ENCODE measurements around the gene SPG11.
A peak's percentile ranks its signal among the peaks of the same experiment; 100 is the strongest.

The SPG11 gene

DNA sequence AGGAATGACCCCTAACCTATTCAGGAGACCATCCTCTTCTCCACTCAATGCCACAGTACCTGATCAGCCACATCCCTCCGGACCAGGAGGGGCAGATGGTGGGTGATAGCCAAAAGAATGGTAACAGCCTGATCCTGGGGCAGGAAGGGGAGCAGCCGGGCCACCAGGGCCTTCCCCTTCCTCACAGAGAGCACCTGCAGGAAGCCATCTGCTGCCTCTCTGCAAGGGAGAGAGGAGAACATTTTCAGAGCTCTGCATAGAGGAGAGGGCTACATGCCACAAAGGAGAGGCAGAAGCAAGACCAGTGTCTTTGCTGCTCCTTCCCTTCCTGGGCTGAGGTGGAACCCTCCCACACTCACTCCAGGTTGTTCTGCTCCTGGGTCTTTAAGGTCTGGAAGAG, 5.5 kb upstream of the SPG11 start:
- WGBS, 2 donors (ENCODE audit: extremely low coverage in 2 of 2, insufficient read length in 2 of 2, insufficient replicate concordance in 1 of 2) = no CpG with 5 or more reads among the region's 2 CpGs
- Histone ChIP-seq H3K4me1 (ENCODE audit: control insufficient read depth in 2 of 2, insufficient read depth in 1 of 2, low read depth in 1 of 2, low read length in 2 of 2) (peaks cover 0 to under 1% of the 10 kb centered on the region in 2 donors), H2AFZ (ENCODE audit: low read length) (no peak overlapping the region), H2BK120ac (ENCODE audit: low read depth, low read length) (no peak overlapping the region), H4K91ac (ENCODE audit: low read depth, low read length, poor library complexity) (no peak overlapping the region), H3K18ac (ENCODE audit: low read length) (no peak overlapping the region), H3K4ac (ENCODE audit: low read length) (no peak overlapping the region), H3K27me3 (ENCODE audit: control insufficient read depth in 3 of 3, insufficient read depth in 3 of 3, low read depth in 1 of 3, low read length in 3 of 3) (peaks cover 0 to 22% (median 0%) of the 10 kb centered on the region in 3 experiments), H3K9me3 (replicated peaks in 1 of 2; ENCODE audit: control insufficient read depth in 2 of 2, insufficient read depth in 1 of 2, low read depth in 1 of 2, low read length in 2 of 2) (peaks cover 0 to 2% of the 10 kb centered on the region in 2 donors), H2BK12ac (ENCODE audit: low read length) (no peak overlapping the region), H3K4me2 (ENCODE audit: insufficient read depth, low read length, poor library complexity, severe bottlenecking) (no peak overlapping the region), H3K9ac (ENCODE audit: low read depth, low read length, poor library complexity) (no peak overlapping the region), H3K4me3 (ENCODE audit: low read length in 2 of 2) (no peak overlapping the region), H4K8ac (ENCODE audit: low read depth, low read length) (no peak overlapping the region), H2AK5ac (ENCODE audit: low read depth, low read length) (no peak overlapping the region), H3K27ac (replicated peaks; ENCODE audit: low read length) (no peak overlapping the region), H3K79me1 (ENCODE audit: low read depth, low read length) (no peaks in the 10 kb centered on the region), H3K36me3 (replicated peaks in 1 of 2; ENCODE audit: control insufficient read depth in 2 of 2, insufficient read depth in 2 of 2, low read length in 2 of 2) (no peaks in the 10 kb centered on the region), H2BK15ac (ENCODE audit: low read length) (no peak overlapping the region), H3K14ac (ENCODE audit: low read length) (no peak overlapping the region), H3K23ac (ENCODE audit: low read depth, low read length, poor library complexity) (no peak overlapping the region), H2BK5ac (ENCODE audit: low read length) (no peak overlapping the region)
- DNase-seq (ENCODE audit: low spot score) = no peak

DNA sequence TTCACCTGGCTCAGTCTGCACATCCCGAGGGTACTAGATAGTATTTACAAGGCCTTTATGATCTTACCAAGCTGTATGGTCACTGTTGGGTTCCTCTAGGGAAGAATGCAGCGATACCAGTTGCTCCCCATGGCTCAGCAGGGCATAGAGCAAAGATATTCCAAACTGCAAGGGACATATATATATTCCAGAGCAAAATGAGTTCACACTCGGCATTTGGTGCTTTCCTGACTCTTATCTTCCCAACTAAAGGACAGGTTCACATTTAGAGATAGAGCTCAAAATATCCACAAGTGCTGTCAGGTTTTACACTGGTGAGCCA, 3.5 kb upstream of the SPG11 start:
- no peak overlapping the region for H2BK15ac ChIP-seq (ENCODE audit: low read length)
- no CpG with 5 or more reads among the region's 3 CpGs for WGBS, 2 donors (ENCODE audit: extremely low coverage in 2 of 2, insufficient read length in 2 of 2, insufficient replicate concordance in 1 of 2)
- H3K23ac ChIP-seq (ENCODE audit: low read depth, low read length, poor library complexity) = no peak overlapping the region
- H3K14ac ChIP-seq (ENCODE audit: low read length) = no peak overlapping the region
- H3K4me1 ChIP-seq (ENCODE audit: control insufficient read depth in 2 of 2, insufficient read depth in 1 of 2, low read depth in 1 of 2, low read length in 2 of 2) = peaks cover 1 to 5% of the 10 kb centered on the region in 2 donors
- no peak overlapping the region for H2BK5ac ChIP-seq (ENCODE audit: low read length)
- H3K36me3 ChIP-seq (replicated peaks in 1 of 2; ENCODE audit: control insufficient read depth in 2 of 2, insufficient read depth in 2 of 2, low read length in 2 of 2) = no peaks in the 10 kb centered on the region
- no peak overlapping the region for H3K18ac ChIP-seq (ENCODE audit: low read length)
- H2BK12ac ChIP-seq (ENCODE audit: low read length) = no peak overlapping the region
- no peak overlapping the region for H2AK5ac ChIP-seq (ENCODE audit: low read depth, low read length)
- peaks cover 0 to 14% (median 0%) of the 10 kb centered on the region in 3 experiments for H3K27me3 ChIP-seq (ENCODE audit: control insufficient read depth in 3 of 3, insufficient read depth in 3 of 3, low read depth in 1 of 3, low read length in 3 of 3)
- no peak overlapping the region for H3K27ac ChIP-seq (replicated peaks; ENCODE audit: low read length)
- H3K9me3 ChIP-seq (replicated peaks in 1 of 2; ENCODE audit: control insufficient read depth in 2 of 2, insufficient read depth in 1 of 2, low read depth in 1 of 2, low read length in 2 of 2) = no peaks in the 10 kb centered on the region
- H3K4ac ChIP-seq (ENCODE audit: low read length) = no peak overlapping the region
- H4K91ac ChIP-seq (ENCODE audit: low read depth, low read length, poor library complexity) = no peak overlapping the region
- H2BK120ac ChIP-seq (ENCODE audit: low read depth, low read length) = no peak overlapping the region
- H3K4me3 ChIP-seq (ENCODE audit: low read length in 2 of 2) = no peak overlapping the region
- peaks cover 2% of the 10 kb centered on the region for H3K79me1 ChIP-seq (ENCODE audit: low read depth, low read length)
- no peak overlapping the region for H2AFZ ChIP-seq (ENCODE audit: low read length)
- DNase-seq (ENCODE audit: low spot score) = no peak
- no peak overlapping the region for H3K9ac ChIP-seq (ENCODE audit: low read depth, low read length, poor library complexity)
- no peak overlapping the region for H4K8ac ChIP-seq (ENCODE audit: low read depth, low read length)
- no peak overlapping the region for H3K4me2 ChIP-seq (ENCODE audit: insufficient read depth, low read length, poor library complexity, severe bottlenecking)

DNA sequence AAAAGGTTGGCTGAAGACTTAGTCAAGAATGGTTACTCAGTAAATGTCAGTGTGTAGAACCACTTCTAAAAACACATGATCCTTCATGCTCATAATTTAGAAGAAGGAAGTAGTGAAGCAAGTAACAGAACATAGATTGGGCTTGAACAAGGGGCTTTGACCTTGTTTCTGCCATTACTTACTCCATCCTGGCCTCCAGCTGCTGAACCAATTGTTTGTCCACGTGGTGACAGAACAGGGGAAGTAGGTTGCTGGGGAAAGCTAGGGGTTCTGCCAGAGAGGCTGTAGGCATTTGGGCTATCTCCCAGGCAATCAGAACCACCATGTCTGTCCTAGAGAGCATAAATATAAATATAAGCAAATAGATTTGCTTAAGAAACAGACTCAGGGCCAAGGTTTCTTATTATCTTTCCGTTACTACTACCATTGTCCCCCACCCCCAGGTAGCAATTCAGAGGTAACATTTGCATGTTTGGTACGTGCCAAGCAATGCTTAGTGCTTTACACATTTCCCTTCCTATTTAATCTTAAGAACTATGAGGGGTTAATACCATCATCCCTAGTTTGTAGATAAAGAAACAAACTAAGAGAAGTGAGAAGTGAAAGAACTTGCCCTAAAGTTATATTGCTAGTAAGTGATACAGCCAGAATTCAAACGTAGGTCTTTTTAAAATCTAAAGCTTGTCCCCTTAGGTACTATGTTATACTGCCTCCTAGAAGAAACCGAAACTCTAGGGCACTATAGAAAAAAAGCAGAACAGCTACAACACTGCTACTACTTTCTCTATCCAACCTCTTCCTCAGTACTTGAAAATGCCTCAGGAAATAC, 3.0 kb upstream of the SPG11 start:
- Histone ChIP-seq H4K91ac (ENCODE audit: low read depth, low read length, poor library complexity) (no peak overlapping the region), H2BK15ac (ENCODE audit: low read length) (no peak overlapping the region), H3K18ac (ENCODE audit: low read length) (no peak overlapping the region), H3K14ac (ENCODE audit: low read length) (no peak overlapping the region), H3K36me3 (replicated peaks in 1 of 2; ENCODE audit: control insufficient read depth in 2 of 2, insufficient read depth in 2 of 2, low read length in 2 of 2) (no peaks in the 10 kb centered on the region), H3K9me3 (replicated peaks in 1 of 2; ENCODE audit: control insufficient read depth in 2 of 2, insufficient read depth in 1 of 2, low read depth in 1 of 2, low read length in 2 of 2) (no peaks in the 10 kb centered on the region), H2BK120ac (ENCODE audit: low read depth, low read length) (no peak overlapping the region), H3K4me3 (ENCODE audit: low read length in 2 of 2) (no peak overlapping the region), H3K4me2 (ENCODE audit: insufficient read depth, low read length, poor library complexity, severe bottlenecking) (no peak overlapping the region), H3K23ac (ENCODE audit: low read depth, low read length, poor library complexity) (no peak overlapping the region), H2AFZ (ENCODE audit: low read length) (peak overlapping the region; percentile 33), H3K79me1 (ENCODE audit: low read depth, low read length) (peaks cover 2% of the 10 kb centered on the region), H3K4me1 (ENCODE audit: control insufficient read depth in 2 of 2, insufficient read depth in 1 of 2, low read depth in 1 of 2, low read length in 2 of 2) (peaks cover 1 to 5% of the 10 kb centered on the region in 2 donors), H2AK5ac (ENCODE audit: low read depth, low read length) (no peak overlapping the region), H4K8ac (ENCODE audit: low read depth, low read length) (no peak overlapping the region), H3K27ac (replicated peaks; ENCODE audit: low read length) (no peak overlapping the region), H2BK5ac (ENCODE audit: low read length) (no peak overlapping the region), H3K9ac (ENCODE audit: low read depth, low read length, poor library complexity) (no peak overlapping the region), H2BK12ac (ENCODE audit: low read length) (no peak overlapping the region), H3K27me3 (ENCODE audit: control insufficient read depth in 3 of 3, insufficient read depth in 3 of 3, low read depth in 1 of 3, low read length in 3 of 3) (peaks cover 0 to 14% (median 0%) of the 10 kb centered on the region in 3 experiments), H3K4ac (ENCODE audit: low read length) (no peak overlapping the region)
- WGBS, 2 donors (ENCODE audit: extremely low coverage in 2 of 2, insufficient read length in 2 of 2, insufficient replicate concordance in 1 of 2) = no CpG with 5 or more reads among the region's 5 CpGs
- no peak for DNase-seq (ENCODE audit: low spot score)

DNA sequence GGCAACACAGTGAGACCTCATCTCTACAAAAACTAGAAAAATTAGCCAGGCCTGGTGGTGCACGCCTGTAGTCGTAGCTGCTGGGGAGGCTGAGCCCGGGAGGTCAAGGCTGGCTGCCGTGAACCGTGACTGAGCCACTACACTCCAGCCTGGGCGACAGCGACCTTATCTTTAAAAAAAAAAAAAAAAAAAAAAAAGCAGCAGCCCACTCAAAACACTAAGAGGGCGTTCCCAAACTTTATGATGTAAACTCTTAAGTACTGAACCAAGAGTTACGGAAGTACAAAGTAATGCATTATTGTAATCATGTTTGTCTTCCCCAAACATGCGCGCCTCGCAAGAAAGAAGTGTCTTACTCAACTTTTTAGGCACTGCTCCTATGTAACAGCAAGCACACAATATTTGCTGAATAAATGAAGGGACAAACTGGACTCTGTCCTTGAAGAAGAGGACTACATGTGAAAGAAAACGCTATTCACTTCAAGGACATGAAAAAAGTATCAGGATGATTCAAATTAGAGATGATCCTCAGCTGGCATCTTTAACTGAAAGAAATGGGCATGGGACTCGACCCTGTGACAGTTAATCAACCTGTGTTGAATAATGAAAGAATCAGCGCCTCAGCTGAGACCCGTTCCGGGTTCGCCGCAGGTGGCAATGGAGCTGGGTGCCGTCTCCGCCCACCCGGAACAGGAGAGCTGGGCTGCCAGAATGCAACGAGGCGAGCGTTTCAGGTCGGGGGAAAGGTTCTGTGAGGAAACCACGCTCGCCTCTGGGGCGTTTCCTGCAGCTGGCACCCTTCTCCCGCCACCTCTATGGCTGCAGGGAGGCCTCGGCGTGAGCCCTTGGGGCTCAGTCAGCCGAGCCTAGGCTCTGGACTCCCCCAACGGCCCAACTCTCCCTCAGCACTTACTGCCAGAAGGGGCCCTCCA, 718 bp downstream of the SPG11 start:
- Histone ChIP-seq H2BK15ac (ENCODE audit: low read length) (no peak overlapping the region), H3K27me3 (ENCODE audit: control insufficient read depth in 3 of 3, insufficient read depth in 3 of 3, low read depth in 1 of 3, low read length in 3 of 3) (peaks cover 0 to 5% (median 0%) of the 10 kb centered on the region in 3 experiments), H4K8ac (ENCODE audit: low read depth, low read length) (peak overlapping the region; percentile 49), H3K18ac (ENCODE audit: low read length) (peak overlapping the region; percentile 94), H4K91ac (ENCODE audit: low read depth, low read length, poor library complexity) (no peak overlapping the region), H3K4me1 (ENCODE audit: control insufficient read depth in 2 of 2, insufficient read depth in 1 of 2, low read depth in 1 of 2, low read length in 2 of 2) (peaks cover 1 to 5% of the 10 kb centered on the region in 2 donors), H3K4ac (ENCODE audit: low read length) (no peak overlapping the region), H3K9me3 (replicated peaks in 1 of 2; ENCODE audit: control insufficient read depth in 2 of 2, insufficient read depth in 1 of 2, low read depth in 1 of 2, low read length in 2 of 2) (no peaks in the 10 kb centered on the region), H3K79me1 (ENCODE audit: low read depth, low read length) (peaks cover 2% of the 10 kb centered on the region), H3K36me3 (replicated peaks in 1 of 2; ENCODE audit: control insufficient read depth in 2 of 2, insufficient read depth in 2 of 2, low read length in 2 of 2) (peaks cover 0 to 26% of the 10 kb centered on the region in 2 donors), H3K27ac (replicated peaks; ENCODE audit: low read length) (peak overlapping the region; percentile 58), H3K9ac (ENCODE audit: low read depth, low read length, poor library complexity) (peak overlapping the region; percentile 94), H2BK120ac (ENCODE audit: low read depth, low read length) (no peak overlapping the region), H3K4me3 (ENCODE audit: low read length in 2 of 2) (peak overlapping the region; percentile 86 to 96), H3K4me2 (ENCODE audit: insufficient read depth, low read length, poor library complexity, severe bottlenecking) (peak overlapping the region; percentile 81), H2BK12ac (ENCODE audit: low read length) (no peak overlapping the region), H3K23ac (ENCODE audit: low read depth, low read length, poor library complexity) (peak overlapping the region; percentile 56), H2AK5ac (ENCODE audit: low read depth, low read length) (no peak overlapping the region), H2BK5ac (ENCODE audit: low read length) (no peak overlapping the region), H3K14ac (ENCODE audit: low read length) (peak overlapping the region; percentile 73), H2AFZ (ENCODE audit: low read length) (peak overlapping the region; percentile 94)
- WGBS, 2 donors (ENCODE audit: extremely low coverage in 2 of 2, insufficient read length in 2 of 2, insufficient replicate concordance in 1 of 2) = no CpG with 5 or more reads among the region's 34 CpGs
- no peak for DNase-seq (ENCODE audit: low spot score)
